ENCODE data around the gene PPARD. TPM values are rescaled to one million over a fixed set of nuclear protein-coding genes. Genes with fewer than 3 reads are reported as not detected.
A peak's percentile ranks its signal among the peaks of the same experiment; 100 is the strongest.

Gene PPARD
- total RNA-seq, 4 donors from 2014 or later: 23.4 to 31.4 (median 26.9) TPM

DNA sequence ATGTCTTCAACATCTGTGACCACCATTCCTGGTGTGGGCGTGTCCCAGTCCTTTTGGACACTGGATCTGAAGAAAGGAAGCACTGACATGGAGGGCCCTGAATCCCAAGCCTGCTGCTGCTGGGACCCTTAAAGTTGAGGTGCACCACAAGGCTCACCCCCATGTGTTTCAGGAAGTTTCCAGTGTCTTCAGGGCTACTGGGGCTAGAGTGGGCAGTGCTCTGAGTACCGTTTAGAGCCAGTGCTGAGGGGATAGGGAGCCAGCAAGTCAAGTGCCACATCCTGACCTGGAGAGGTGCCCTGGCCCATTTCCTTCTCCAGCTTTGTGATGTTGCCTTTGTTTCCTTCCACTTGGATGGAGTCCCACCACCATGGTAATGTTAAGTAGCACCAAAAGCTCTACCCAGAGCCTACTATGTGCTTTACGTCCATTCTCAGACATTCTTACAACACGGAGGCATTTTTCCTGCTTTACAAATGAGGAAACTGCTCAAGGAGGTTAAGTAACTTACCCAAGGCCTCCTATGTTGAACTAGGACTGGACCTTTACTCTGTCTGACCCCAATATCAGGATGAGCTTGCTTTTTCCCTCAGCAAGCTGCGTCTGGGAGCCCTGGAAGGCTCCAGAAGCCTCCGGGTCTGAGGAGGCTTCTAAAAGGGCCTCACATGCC, 45.3 kb upstream of the PPARD start:
- 44% methylated on average over 4 of the region's 6 CpGs for WGBS
- H3K4me1 ChIP-seq: peaks cover 46% of the 10 kb centered on the region
- TF ChIP-seq POLR2A (IDR thresholded peaks at IDR 0.05) (no peak), POLR2AphosphoS5 (IDR thresholded peaks at IDR 0.05) (no peak), EP300 (IDR thresholded peaks at IDR 0.05) (no peak)
- TF ChIP-seq, protein P1, sequence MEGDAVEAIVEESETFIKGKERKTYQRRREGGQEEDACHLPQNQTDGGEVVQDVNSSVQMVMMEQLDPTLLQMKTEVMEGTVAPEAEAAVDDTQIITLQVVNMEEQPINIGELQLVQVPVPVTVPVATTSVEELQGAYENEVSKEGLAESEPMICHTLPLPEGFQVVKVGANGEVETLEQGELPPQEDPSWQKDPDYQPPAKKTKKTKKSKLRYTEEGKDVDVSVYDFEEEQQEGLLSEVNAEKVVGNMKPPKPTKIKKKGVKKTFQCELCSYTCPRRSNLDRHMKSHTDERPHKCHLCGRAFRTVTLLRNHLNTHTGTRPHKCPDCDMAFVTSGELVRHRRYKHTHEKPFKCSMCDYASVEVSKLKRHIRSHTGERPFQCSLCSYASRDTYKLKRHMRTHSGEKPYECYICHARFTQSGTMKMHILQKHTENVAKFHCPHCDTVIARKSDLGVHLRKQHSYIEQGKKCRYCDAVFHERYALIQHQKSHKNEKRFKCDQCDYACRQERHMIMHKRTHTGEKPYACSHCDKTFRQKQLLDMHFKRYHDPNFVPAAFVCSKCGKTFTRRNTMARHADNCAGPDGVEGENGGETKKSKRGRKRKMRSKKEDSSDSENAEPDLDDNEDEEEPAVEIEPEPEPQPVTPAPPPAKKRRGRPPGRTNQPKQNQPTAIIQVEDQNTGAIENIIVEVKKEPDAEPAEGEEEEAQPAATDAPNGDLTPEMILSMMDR (IDR thresholded peaks at IDR 0.05): no peak

DNA sequence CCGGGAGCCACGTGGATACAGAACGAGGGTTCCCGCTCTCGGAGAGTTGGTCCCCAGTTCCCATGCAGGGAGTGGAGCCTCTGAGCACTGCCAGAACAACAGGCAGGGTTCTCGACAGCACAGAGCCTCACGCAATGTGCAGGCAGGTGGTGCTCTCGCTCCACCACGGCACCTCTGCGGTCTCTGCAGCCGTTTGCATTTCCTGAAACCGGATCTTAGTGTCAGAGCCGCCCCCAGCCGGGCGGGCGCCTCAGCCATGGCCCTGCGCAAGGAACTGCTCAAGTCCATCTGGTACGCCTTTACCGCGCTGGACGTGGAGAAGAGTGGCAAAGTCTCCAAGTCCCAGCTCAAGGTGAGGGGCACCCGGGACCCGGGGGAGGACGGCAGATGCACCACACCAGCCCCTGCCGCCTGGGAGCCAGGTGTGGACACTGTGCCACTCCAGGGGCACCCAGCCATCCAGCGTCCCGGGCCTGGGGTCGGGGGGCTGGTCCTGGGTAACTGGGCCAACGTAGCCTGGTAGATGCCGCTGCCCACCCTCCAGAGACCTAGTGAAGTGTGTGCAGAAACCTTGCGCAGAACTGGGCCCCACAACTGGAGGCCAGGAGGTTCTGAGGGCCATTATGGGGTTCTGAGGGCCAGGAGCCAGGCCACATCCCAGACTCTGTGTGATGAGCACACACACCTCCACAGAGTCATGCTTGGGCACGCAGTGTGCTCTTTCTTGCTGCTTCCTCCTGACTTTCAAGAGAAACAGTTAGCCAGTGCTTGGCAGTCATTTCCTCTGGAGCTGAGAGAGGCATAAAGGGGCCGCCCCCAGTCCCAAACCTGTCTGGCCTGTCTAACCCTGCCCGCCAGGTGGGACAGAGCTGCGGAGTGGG, 44.5 kb upstream of the PPARD start, which contains the start of gene DEF6:
TSS of gene DEF6 (plus strand) at position 218 of the 881 bp plus-strand sequence. CDS start at position 257, 39 bp downstream.
- DNase-seq (ENCODE audit: low spot score in 2 of 2): peak; percentile 82 to 88
- WGBS: 12% methylated on average over 16 of the region's 35 CpGs
- Histone ChIP-seq H3K27me3 (no peaks in the 10 kb centered on the region), H3K27ac (peak within 1 kb of the TSS; percentile 90), H3K9me3 (no peaks in the 10 kb centered on the region), H3K4me3 (peak within 1 kb of the TSS; percentile 60), H3K36me3 (peaks cover 28% of the 10 kb centered on the region), H3K4me1 (peaks cover 54% of the 10 kb centered on the region)
- peak in 1 of 3 donors; percentile 33 for TF ChIP-seq POLR2AphosphoS5 (IDR thresholded peaks at IDR 0.05)
- no peak for TF ChIP-seq POLR2A (IDR thresholded peaks at IDR 0.05)
- no peak for TF ChIP-seq EP300 (IDR thresholded peaks at IDR 0.05)
- TF ChIP-seq, protein P1 (IDR thresholded peaks at IDR 0.05): peak; percentile 64 to 85

More for the DNA sequence above, 45.3 kb upstream of the PPARD start:
- H3K27me3 ChIP-seq: no peaks in the 10 kb centered on the region
- peaks cover 36% of the 10 kb centered on the region for H3K36me3 ChIP-seq
- no peak for DNase-seq (ENCODE audit: low spot score in 2 of 2)
- H3K9me3 ChIP-seq: no peaks in the 10 kb centered on the region
- H3K4me3 ChIP-seq: peak overlapping the region; percentile 60
- peak overlapping the region; percentile 90 for H3K27ac ChIP-seq

DNA sequence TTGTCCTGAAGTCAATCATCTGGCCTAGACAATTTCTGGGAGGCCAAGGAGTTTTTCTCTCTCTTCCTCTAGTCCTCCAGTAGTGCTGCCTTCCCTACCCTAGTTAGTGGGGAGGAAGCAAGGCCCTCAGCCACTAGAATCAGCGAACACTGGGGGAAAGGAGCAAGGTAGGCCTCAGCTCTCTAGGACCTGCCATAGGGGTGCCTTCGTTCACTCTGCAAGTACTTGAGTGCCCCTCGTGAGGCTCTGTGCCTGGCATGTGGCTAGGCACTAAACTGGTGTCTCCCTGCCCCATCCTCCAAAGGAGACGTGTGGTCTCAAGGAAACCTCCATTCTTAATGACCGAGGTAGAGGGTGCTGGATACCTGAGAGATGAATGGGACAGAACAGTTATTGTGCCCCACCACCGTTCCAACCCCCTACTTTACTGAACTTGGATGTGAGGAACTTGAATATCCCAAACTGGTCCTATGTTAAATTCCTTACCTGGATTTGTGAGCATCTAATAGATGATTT, 43.7 kb upstream of the PPARD start:
- Histone ChIP-seq H3K36me3 (peaks cover 20% of the 10 kb centered on the region), H3K27me3 (no peaks in the 10 kb centered on the region), H3K27ac (peak overlapping the region; percentile 90), H3K9me3 (no peaks in the 10 kb centered on the region), H3K4me3 (peak overlapping the region; percentile 60), H3K4me1 (peaks cover 62% of the 10 kb centered on the region)
- 71% methylated on average over 6 of the region's 6 CpGs for WGBS
- TF ChIP-seq EP300 (IDR thresholded peaks at IDR 0.05) (no peak), POLR2A (IDR thresholded peaks at IDR 0.05) (no peak), POLR2AphosphoS5 (IDR thresholded peaks at IDR 0.05) (no peak)
- TF ChIP-seq, protein P1 (IDR thresholded peaks at IDR 0.05): no peak
- peak in 1 of 2 donors; percentile 38 for DNase-seq (ENCODE audit: low spot score in 2 of 2)

DNA sequence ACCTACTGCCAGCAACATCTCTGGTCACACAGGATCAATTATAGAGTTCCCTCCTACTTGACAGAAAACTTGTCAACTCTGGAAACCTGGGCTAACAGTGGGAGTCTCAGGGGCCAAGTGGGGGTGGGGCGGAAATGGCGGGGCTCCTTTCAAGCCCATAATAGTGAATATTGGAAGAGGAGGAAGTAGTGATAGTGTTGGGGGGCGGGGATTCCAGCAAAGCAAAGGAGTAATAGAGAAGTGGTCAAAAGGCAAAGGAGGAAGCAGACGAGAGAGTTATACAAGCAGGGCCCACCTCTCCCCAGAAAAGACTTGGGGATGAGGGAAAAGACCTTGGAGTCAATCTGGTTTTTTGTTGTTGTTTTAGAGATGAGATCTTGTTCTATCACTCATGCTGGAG, 42.7 kb upstream of the PPARD start:
- Histone ChIP-seq H3K4me3 (no peak overlapping the region), H3K27me3 (no peaks in the 10 kb centered on the region), H3K36me3 (peaks cover 14% of the 10 kb centered on the region), H3K9me3 (no peaks in the 10 kb centered on the region), H3K27ac (peak overlapping the region; percentile 54), H3K4me1 (peaks cover 72% of the 10 kb centered on the region)
- TF ChIP-seq POLR2A (IDR thresholded peaks at IDR 0.05) (no peak), POLR2AphosphoS5 (IDR thresholded peaks at IDR 0.05) (no peak), EP300 (IDR thresholded peaks at IDR 0.05) (no peak)
- TF ChIP-seq, protein P1 (IDR thresholded peaks at IDR 0.05): no peak
- 84% methylated on average over 4 of the region's 4 CpGs for WGBS
- DNase-seq (ENCODE audit: low spot score in 2 of 2): peak in 1 of 2 donors; percentile 67

All from suprapubic skin (tissue), 4 donors.